ENCODE results near the gene FBXL16. TPM values are rescaled to one million over a fixed set of nuclear protein-coding genes. Genes with fewer than 3 reads are reported as not detected.
A peak's percentile ranks its signal among the peaks of the same experiment; 100 is the strongest.
"Not testable (repeated sequence)": the region's sequence is repeated elsewhere in the genome, so short reads cannot be mapped to it uniquely, and the experiment has no call there.

The FBXL16 gene
- total RNA-seq, 2 donors from 2014 or later: 8.8 TPM

DNA sequence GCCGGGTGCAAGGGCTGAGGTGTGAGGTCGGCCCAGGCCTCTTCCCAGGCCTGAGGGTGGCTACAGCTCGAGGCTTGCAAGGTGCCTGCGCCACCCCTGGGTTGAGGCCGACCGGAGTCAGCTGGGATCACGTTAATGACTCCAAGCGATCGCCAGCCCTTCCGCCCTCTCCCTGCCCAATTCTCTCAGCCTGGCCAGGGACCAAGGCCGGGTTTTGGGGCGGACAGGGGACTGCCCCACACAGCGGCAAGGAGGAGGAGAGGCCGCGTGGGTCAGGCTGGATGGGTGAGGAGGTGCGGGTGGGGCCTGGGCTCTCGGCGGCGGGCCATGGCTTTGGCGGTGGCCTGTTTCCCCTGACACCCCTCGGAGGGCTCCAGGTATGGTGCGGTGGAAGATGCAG, 12.2 kb downstream of the FBXL16 start:
- Mint-ChIP-seq H3K4me1 (ENCODE audit: low read depth) (peaks cover 18% of the 10 kb centered on the region), H3K27ac (no peak overlapping the region), H3K9me3 (no peaks in the 10 kb centered on the region), H3K36me3 (ENCODE audit: insufficient read depth in 2 of 2) (peaks cover 1% of the 10 kb centered on the region in 2 donors), H3K4me3 (peak overlapping the region; percentile 59 to 71), H3K27me3 (ENCODE audit: low read depth) (no peaks in the 10 kb centered on the region)
- DNase-seq: no peak
- ATAC-seq (replicated peaks in 1 of 2): no peak

GRCh38 chr16:692356-693108, 13.1 kb downstream of the FBXL16 start:
- H3K4me1 Mint-ChIP-seq (ENCODE audit: low read depth): peaks cover 22% of the 10 kb centered on the region
- H3K9me3 Mint-ChIP-seq: no peaks in the 10 kb centered on the region
- DNase-seq (no peak), ATAC-seq (replicated peaks in 1 of 2) (no peak)
- no peak overlapping the region for H3K27ac Mint-ChIP-seq
- H3K4me3 Mint-ChIP-seq: peak overlapping the region in 1 of 2 donors; percentile 4
- peaks cover 1% of the 10 kb centered on the region in 2 donors for H3K36me3 Mint-ChIP-seq (ENCODE audit: insufficient read depth in 2 of 2)
- H3K27me3 Mint-ChIP-seq (ENCODE audit: low read depth): no peaks in the 10 kb centered on the region

GRCh38 chr16:691242-691641, 14.4 kb downstream of the FBXL16 start:
- Mint-ChIP-seq H3K4me3 (peak overlapping the region; percentile 38 to 93), H3K4me1 (ENCODE audit: low read depth) (peaks cover 25% of the 10 kb centered on the region), H3K27ac (peak overlapping the region; percentile 75)
- ATAC-seq (replicated peaks in 1 of 2); H3K27me3 Mint-ChIP-seq (ENCODE audit: low read depth); H3K36me3 Mint-ChIP-seq (ENCODE audit: insufficient read depth in 2 of 2); H3K9me3 Mint-ChIP-seq; DNase-seq: not testable (repeated sequence)

DNA sequence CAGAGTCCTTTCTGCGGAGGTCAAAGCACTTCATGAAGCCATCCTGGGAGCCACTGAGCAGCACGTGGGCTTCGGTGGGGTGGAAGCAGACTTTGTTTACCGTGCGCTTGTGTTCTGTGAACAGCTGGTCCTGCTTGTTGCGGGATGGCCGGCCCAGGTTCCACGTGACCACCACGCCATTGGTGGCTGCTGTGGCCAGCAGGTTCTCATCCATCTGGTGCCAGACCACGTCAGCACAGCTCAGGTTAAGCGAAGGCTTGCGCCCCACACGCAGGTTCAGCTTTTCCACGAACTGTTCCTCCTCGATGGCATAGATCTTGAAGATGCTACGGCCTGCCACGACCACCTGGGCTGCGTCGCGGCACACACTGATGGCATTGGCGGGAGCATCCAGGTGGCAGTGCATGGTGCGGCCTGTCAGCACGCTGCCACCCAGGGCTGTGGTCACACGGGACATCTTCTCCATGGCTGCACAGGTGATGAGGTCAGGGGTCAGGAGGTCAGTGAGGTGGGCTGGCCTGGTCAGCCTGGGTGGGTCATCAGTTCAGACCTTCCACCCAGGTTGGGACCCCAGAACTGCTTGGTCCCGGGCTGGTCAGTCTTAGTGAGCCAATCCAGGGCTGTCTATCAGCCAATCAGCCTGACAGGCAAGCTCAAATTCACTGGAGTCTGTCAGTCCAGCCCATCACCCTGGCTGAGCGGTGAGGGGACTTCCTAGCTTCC, 16.3 kb downstream of the FBXL16 start:
- Mint-ChIP-seq H3K36me3 (ENCODE audit: insufficient read depth in 2 of 2) (peaks cover 1% of the 10 kb centered on the region in 2 donors), H3K4me3 (peak overlapping the region; percentile 90 to 93), H3K4me1 (ENCODE audit: low read depth) (peaks cover 28% of the 10 kb centered on the region), H3K27ac (peak overlapping the region; percentile 93), H3K9me3 (no peaks in the 10 kb centered on the region), H3K27me3 (ENCODE audit: low read depth) (no peaks in the 10 kb centered on the region)
- DNase-seq (no peak), ATAC-seq (replicated peaks in 1 of 2) (no peak)

- Mint-ChIP-seq H3K27ac (no peak overlapping the region), H3K4me3 (no peak overlapping the region), H3K36me3 (ENCODE audit: insufficient read depth in 2 of 2) (peaks cover 1 to 3% of the 10 kb centered on the region in 2 donors), H3K9me3 (no peaks in the 10 kb centered on the region), H3K27me3 (ENCODE audit: low read depth) (no peaks in the 10 kb centered on the region), H3K4me1 (ENCODE audit: low read depth) (peaks cover 39% of the 10 kb centered on the region)
- no peak for ATAC-seq (replicated peaks in 1 of 2)
- DNase-seq: no peak
Measured at GRCh38 chr16:687499-687898, 18.1 kb downstream of the FBXL16 start.

- DNase-seq (no peak), ATAC-seq (replicated peaks in 1 of 2) (no peak)
- Mint-ChIP-seq H3K4me3 (no peak overlapping the region), H3K27me3 (ENCODE audit: low read depth) (no peaks in the 10 kb centered on the region), H3K27ac (no peak overlapping the region), H3K9me3 (no peaks in the 10 kb centered on the region), H3K36me3 (ENCODE audit: insufficient read depth in 2 of 2) (peaks cover 1 to 5% of the 10 kb centered on the region in 2 donors), H3K4me1 (ENCODE audit: low read depth) (peaks cover 47% of the 10 kb centered on the region)
Measured at GRCh38 chr16:686459-687260, 18.9 kb downstream of the FBXL16 start.

DNA sequence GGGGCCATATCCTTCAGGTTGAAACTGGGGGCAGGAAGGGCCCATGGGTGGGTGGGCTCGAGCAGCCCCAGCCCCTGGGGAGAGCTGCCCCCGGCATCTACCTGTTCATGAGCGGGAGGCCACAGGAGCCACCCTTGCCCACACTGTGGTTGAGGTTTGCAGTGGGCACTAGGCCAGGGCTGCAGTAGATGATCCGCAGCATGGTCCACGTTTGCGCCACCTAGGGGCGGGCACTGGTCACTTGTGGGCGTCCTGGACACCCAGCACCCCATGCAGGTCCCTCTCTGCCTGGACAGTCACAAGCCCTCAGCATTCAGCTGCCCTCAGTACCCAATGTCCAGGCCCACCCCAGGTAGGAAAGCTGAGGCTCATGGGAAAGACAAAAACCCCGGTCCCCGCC, 19.6 kb downstream of the FBXL16 start:
- H3K27me3 Mint-ChIP-seq (ENCODE audit: low read depth): no peaks in the 10 kb centered on the region
- H3K9me3 Mint-ChIP-seq: no peaks in the 10 kb centered on the region
- H3K4me1 Mint-ChIP-seq (ENCODE audit: low read depth): peaks cover 54% of the 10 kb centered on the region
- DNase-seq: peak in 1 of 2 donors; percentile 35
- ATAC-seq (replicated peaks in 1 of 2): no peak
- H3K27ac Mint-ChIP-seq: no peak overlapping the region
- peak overlapping the region in 1 of 2 donors; percentile 39 for H3K4me3 Mint-ChIP-seq
- peaks cover 1 to 7% of the 10 kb centered on the region in 2 donors for H3K36me3 Mint-ChIP-seq (ENCODE audit: insufficient read depth in 2 of 2)

GRCh38 chr16:684961-685696, 20.5 kb downstream of the FBXL16 start:
- no peak overlapping the region for H3K4me3 Mint-ChIP-seq
- H3K27ac Mint-ChIP-seq: no peak overlapping the region
- peaks cover 56% of the 10 kb centered on the region for H3K4me1 Mint-ChIP-seq (ENCODE audit: low read depth)
- DNase-seq (no peak), ATAC-seq (replicated peaks in 1 of 2) (no peak)
- no peaks in the 10 kb centered on the region for H3K9me3 Mint-ChIP-seq
- no peaks in the 10 kb centered on the region for H3K27me3 Mint-ChIP-seq (ENCODE audit: low read depth)
- peaks cover 0 to 5% of the 10 kb centered on the region in 2 donors for H3K36me3 Mint-ChIP-seq (ENCODE audit: insufficient read depth in 2 of 2)

DNA sequence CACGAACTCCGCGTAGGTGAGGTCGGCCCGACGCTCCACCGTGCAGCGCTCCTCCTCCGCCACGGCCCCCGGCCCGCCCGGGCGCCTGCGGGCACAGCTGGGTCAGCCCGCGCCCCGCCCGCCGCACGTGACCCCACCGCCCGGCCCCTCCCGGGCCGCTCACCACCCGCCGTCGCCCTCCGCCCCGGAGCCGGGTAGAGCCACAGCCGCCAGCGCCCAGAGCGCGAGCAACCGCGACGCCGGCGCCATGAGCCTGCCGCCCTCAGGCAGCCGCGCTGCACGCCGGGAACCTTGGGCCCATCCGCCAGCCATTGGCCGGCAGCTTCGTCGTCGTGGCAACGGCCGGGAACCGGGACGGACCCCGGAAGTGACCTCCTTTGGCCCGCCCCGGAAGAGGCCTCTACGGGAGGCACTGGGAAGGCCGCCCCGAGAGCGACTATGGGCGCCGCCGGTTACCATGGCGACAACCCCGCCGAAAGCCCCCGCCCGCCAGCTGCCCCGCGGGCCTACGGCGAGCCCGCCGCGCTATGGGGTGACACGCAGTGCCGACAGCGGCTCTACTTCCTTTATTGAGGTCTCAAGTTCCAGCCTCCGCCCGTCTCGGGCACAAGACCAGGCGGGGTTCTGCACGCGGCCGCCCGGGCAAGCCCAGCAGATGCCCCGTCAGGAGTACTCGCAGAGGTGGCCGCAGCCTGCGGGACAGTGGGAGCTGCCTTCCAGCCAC, 21.4 kb downstream of the FBXL16 start, which contains the start of gene JMJD8:
Gene JMJD8, minus strand, starts transcription at position 264 of the 724 bp plus-strand sequence. Its CDS starts 15 bp downstream, at position 249.
- Mint-ChIP-seq H3K27ac (peak within 1 kb of the TSS; percentile 54), H3K4me1 (ENCODE audit: low read depth) (peaks cover 54% of the 10 kb centered on the region), H3K9me3 (no peaks in the 10 kb centered on the region), H3K27me3 (ENCODE audit: low read depth) (no peaks in the 10 kb centered on the region), H3K36me3 (ENCODE audit: insufficient read depth in 2 of 2) (peaks cover 0 to 5% of the 10 kb centered on the region in 2 donors), H3K4me3 (peak within 1 kb of the TSS; percentile 84 to 88)
- DNase-seq (peak; percentile 98), ATAC-seq (replicated peaks in 1 of 2) (peak; percentile 79 to 80)

GRCh38 chr16:683396-684070, 22.1 kb downstream of the FBXL16 start:
- DNase-seq (no peak), ATAC-seq (replicated peaks in 1 of 2) (no peak)
- Mint-ChIP-seq H3K9me3 (no peaks in the 10 kb centered on the region), H3K4me3 (peak overlapping the region; percentile 84 to 87), H3K36me3 (ENCODE audit: insufficient read depth in 2 of 2) (peaks cover 0 to 5% of the 10 kb centered on the region in 2 donors), H3K27me3 (ENCODE audit: low read depth) (no peaks in the 10 kb centered on the region), H3K27ac (no peak overlapping the region), H3K4me1 (ENCODE audit: low read depth) (peaks cover 52% of the 10 kb centered on the region)

DNA sequence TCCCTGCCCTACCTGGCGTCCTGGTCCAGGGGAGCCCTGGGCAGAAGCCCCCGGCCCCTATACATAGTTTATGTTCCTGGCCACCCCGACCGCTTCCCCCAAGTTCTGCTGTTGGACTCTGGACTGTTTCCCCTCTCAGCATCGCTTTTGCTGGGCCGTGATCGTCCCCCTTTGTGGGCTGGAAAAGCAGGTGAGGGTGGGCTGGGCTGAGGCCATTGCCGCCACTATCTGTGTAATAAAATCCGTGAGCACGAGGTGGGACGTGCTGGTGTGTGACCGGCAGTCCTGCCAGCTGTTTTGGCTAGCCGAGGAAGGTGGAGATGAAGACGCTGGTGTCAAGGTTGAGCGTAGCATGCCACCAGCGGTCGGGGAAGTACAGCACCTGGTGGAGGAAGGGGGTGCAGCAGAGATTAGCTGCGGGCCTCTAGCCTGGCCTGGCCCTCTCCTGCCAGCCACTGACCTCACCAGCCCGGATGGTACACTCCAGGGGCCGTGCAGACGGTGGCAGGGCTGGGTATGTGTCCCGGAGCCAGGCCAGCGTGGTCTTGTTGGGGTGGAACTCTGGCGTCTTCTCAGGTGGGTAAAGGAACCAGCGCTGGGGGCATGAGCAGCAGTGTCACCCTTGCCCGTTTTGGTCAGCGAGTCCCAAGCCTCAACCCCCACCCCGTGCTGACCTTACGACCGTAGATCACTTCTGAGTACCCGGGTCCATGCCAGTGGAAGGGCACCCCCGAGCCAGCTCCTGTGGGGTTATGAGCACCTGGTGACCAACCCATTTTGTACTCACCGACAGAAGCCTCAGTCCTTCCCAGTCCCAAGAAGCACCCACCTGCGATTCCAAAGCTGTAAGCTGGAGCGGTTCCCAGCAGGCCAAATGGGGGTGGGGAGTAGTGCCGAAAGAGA, 22.9 kb downstream of the FBXL16 start:
- peaks cover 0 to 5% of the 10 kb centered on the region in 2 donors for H3K36me3 Mint-ChIP-seq (ENCODE audit: insufficient read depth in 2 of 2)
- H3K4me3 Mint-ChIP-seq: peak overlapping the region; percentile 84 to 87
- ATAC-seq (replicated peaks in 1 of 2) (no peak), DNase-seq (no peak)
- H3K4me1 Mint-ChIP-seq (ENCODE audit: low read depth): peaks cover 47% of the 10 kb centered on the region
- H3K9me3 Mint-ChIP-seq: no peaks in the 10 kb centered on the region
- H3K27me3 Mint-ChIP-seq (ENCODE audit: low read depth): no peaks in the 10 kb centered on the region
- no peak overlapping the region for H3K27ac Mint-ChIP-seq

Measured in activated T-cell treated with anti-CD3 and anti-CD28 coated beads, Interleukin-2, amount 50 U/mL, for 72 hours (primary cell).